B cell (primary cell): ENCODE data around the gene ARMC6. TPM values are rescaled to one million over a fixed set of nuclear protein-coding genes. Genes with fewer than 3 reads are reported as not detected.

ENCODE experiments used
- ATAC-seq: fragments of 200-7000 bp; cut with Tn5 transposase; one replicate; pipeline ENCODE4 v1.10.0; 2021; ENCODE audit warnings: low read depth, mild to moderate bottlenecking, moderate number of reproducible peaks, moderate library complexity
- CTCF ChIA-PET: fragments of 350-600 bp; sonication (Branson Sonifier 250); formaldehyde crosslinking; loops from one replicate; lab custom pipeline; 2021; ENCODE audit warnings: antibody characterized with exemption, inconsistent platforms; lab: Charles Lee
- POLR2A ChIA-PET: fragments of 350-600 bp; sonication (Branson Sonifier 250); formaldehyde crosslinking; loops from one replicate; lab custom pipeline; 2021; ENCODE audit warnings: antibody characterized with exemption; lab: Charles Lee
- DNase-seq: peaks from one replicate; pipeline ENCODE4 v3.0.0; 2013
- H2AFZ ChIP-seq: 2 replicates; pipeline ENCODE4 v1.6.1; 2012; ENCODE audit warnings: mild to moderate bottlenecking, low read depth, low read length; ENCODE audit not compliant: insufficient read depth, poor library complexity, severe bottlenecking
- H3K27ac ChIP-seq, 2 donors: 1 replicate in 1 of 2; 2 replicates in 1 of 2; pipeline ENCODE4 v1.5.1; 2012 to 2013; ENCODE audit warnings: low read length in 2 of 2, mild to moderate bottlenecking in 2 of 2, moderate library complexity in 1 of 2
- H3K27me3 ChIP-seq, 4 experiments: fragments of 200-600 bp in 1 of 4; sonication (generic) in 1 of 4; replicated peaks in 1 of 4; 1 replicate in 2 of 4; 2 replicates in 2 of 4; pipeline versions ENCODE4 v1.6.1 to v1.7.0; 2013 to 2016; ENCODE audit warnings: low read length in 3 of 4, mild to moderate bottlenecking in 2 of 4, mixed read lengths in 1 of 4, moderate library complexity in 1 of 4; ENCODE audit not compliant: insufficient read depth in 4 of 4, control insufficient read depth in 3 of 4; ENCODE audit errors: control extremely low read depth in 1 of 4
- H3K36me3 ChIP-seq, 2 experiments: replicated peaks in 1 of 2; 1 replicate in 1 of 2; 2 replicates in 1 of 2; pipeline versions ENCODE4 v1.6.1 to v1.7.1; 2013; ENCODE audit warnings: low read length in 1 of 2; ENCODE audit not compliant: insufficient read depth in 2 of 2, control insufficient read depth in 1 of 2; ENCODE audit errors: control extremely low read depth in 1 of 2, extremely low read depth in 1 of 2
- H3K4me1 ChIP-seq, 2 donors: fragments of 200-600 bp in 1 of 2; sonication (generic) in 1 of 2; 1 replicate in 1 of 2; 2 replicates in 1 of 2; pipeline versions ENCODE4 v1.5.1 to v1.6.1; 2013 to 2017; ENCODE audit warnings: low read length in 2 of 2; ENCODE audit not compliant: control insufficient read depth in 2 of 2, insufficient read depth in 2 of 2
- H3K4me2 ChIP-seq: replicated peaks from 2 replicates; pipeline ENCODE3; 2012; ENCODE audit warnings: mild to moderate bottlenecking, low read depth, low read length; ENCODE audit not compliant: poor library complexity, severe bottlenecking
- H3K4me3 ChIP-seq, 5 experiments: fragments of 200-600 bp in 1 of 5; sonication (generic) in 1 of 5; 1 replicate in 3 of 5; 2 replicates in 2 of 5; pipeline versions ENCODE4 v1.5.1 to v1.7.0; 2011 to 2016; ENCODE audit warnings: low read length in 4 of 5, mild to moderate bottlenecking in 4 of 5, low read depth in 2 of 5, control low read depth in 1 of 5, moderate library complexity in 1 of 5; ENCODE audit not compliant: insufficient read depth in 1 of 5; ENCODE audit errors: control extremely low read depth in 1 of 5, extremely low read depth in 1 of 5
- H3K79me2 ChIP-seq: fragments of 200-600 bp; sonication (generic); one replicate; pipeline ENCODE4 v1.6.0; 2016; ENCODE audit warnings: low read length; ENCODE audit not compliant: control insufficient read depth, insufficient read depth
- H3K9ac ChIP-seq: fragments of 200-600 bp; sonication (generic); 2 replicates; pipeline ENCODE4 v1.6.1; 2017; ENCODE audit warnings: mild to moderate bottlenecking, low read length, moderate library complexity
- H3K9me3 ChIP-seq, 3 donors: one replicate each; pipeline versions ENCODE4 v1.6.1 to v1.7.1; 2013; ENCODE audit warnings: low read length in 2 of 3; ENCODE audit not compliant: control insufficient read depth in 2 of 3, insufficient read depth in 1 of 3; ENCODE audit errors: control extremely low read depth in 1 of 3
- H4K20me1 ChIP-seq: 2 replicates; pipeline ENCODE4 v1.6.0; 2012; ENCODE audit warnings: mild to moderate bottlenecking, low read length; ENCODE audit not compliant: insufficient read depth, control insufficient read depth, poor library complexity, severe bottlenecking
- H3K27ac Mint-ChIP-seq: one replicate; pipeline ENCODE4 v1.8.0; 2021; ENCODE audit warnings: mixed read lengths
- H3K27me3 Mint-ChIP-seq: one replicate; pipeline ENCODE4 v1.8.0; 2021; ENCODE audit warnings: mixed read lengths
- H3K4me1 Mint-ChIP-seq: one replicate; pipeline ENCODE4 v1.8.0; 2021; ENCODE audit warnings: mixed read lengths
- H3K4me3 Mint-ChIP-seq: one replicate; pipeline ENCODE4 v1.8.0; 2021; ENCODE audit warnings: mixed read lengths
- H3K9me3 Mint-ChIP-seq: one replicate; pipeline ENCODE4 v1.8.0; 2022; ENCODE audit warnings: mixed read lengths; ENCODE audit not compliant: insufficient read depth
- EZH2 ChIP-seq: IDR thresholded peaks from 2 replicates; pipeline ENCODE4 v1.6.1; 2012; ENCODE audit warnings: borderline replicate concordance, low read depth, mild to moderate bottlenecking, moderate library complexity, low read length; ENCODE audit not compliant: insufficient read depth, poor library complexity, severe bottlenecking
- WGBS: methylation state at CpG from one replicate; pipeline ENCODE4 v1.1.5; 2013; ENCODE audit warnings: missing lambda C conversion rate; ENCODE audit not compliant: insufficient coverage; 5-methylcytosine and 5-hydroxymethylcytosine counted together
- intact Hi-C: fragments of 100-400 bp; cut with micrococcal nuclease; formaldehyde crosslinking; loops from one replicate; pipeline ENCODE4 v1.10.0; 2022
- polyA plus RNA-seq: library from polyadenylated mRNA; depleted of rRNA; stranded (reverse); fragments of >200 nt; gene quantifications from 2 replicates; pipeline ENCODE4 v1.2.3, GENCODE V29; 2012
- total RNA-seq, 2 donors: library from RNA; stranded (reverse); fragments of 120-200 nt in 1 of 2; gene quantifications; 1 replicate in 1 of 2; 2 replicates in 1 of 2; pipeline versions ENCODE4 v1.2.3 to v1.2.4, GENCODE V29; 2013 to 2022
- TF ChIP-seq, protein P1 (sequence below): fragments of 200-600 bp; IDR thresholded peaks from one replicate; pipeline ENCODE4 v1.8.0; 2022; ENCODE audit warnings: antibody characterized with exemption, mild to moderate bottlenecking

Gene ARMC6
- total and polyA plus RNA-seq, 2 donors (not counting 1 experiment from before 2014, with no cell fraction given) = 15.2 to 27.6 TPM

- H3K4me2 ChIP-seq = no peak overlapping the region
- POLR2A ChIA-PET = no interaction called here
Observed at GRCh38 chr19:19059837-19060611, 26.6 kb downstream of the ARMC6 start.

GRCh38 chr19:19061506-19061905, 28.1 kb downstream of the ARMC6 start:
- Mint-ChIP-seq H3K9me3 (no peaks in the 10 kb centered on the region), H3K4me1 (peaks cover 26% of the 10 kb centered on the region), H3K27ac (peak overlapping the region; percentile 50), H3K4me3 (peak overlapping the region; percentile 34), H3K27me3 (no peaks in the 10 kb centered on the region)
- WGBS = 100% methylated on average over 7 of the region's 8 CpGs
- H4K20me1 ChIP-seq = no peaks in the 10 kb centered on the region
- peaks cover 12 to 21% of the 10 kb centered on the region in 2 donors for H3K4me1 ChIP-seq
- ChIA-PET CTCF (no interaction called here), POLR2A (no interaction called here)
- peaks cover 25% of the 10 kb centered on the region for H3K79me2 ChIP-seq
- intact Hi-C loops = no loop called here
- H3K4me3 ChIP-seq = no peak overlapping the region
- no peak overlapping the region for H3K9ac ChIP-seq
- no peak for DNase-seq
- peaks cover 0 to 17% of the 10 kb centered on the region in 2 experiments for H3K36me3 ChIP-seq
- no peak for ATAC-seq
- no peak overlapping the region for H3K27ac ChIP-seq
- peaks cover 0 to 3% (median 0%) of the 10 kb centered on the region in 3 donors for H3K9me3 ChIP-seq
- H3K27me3 ChIP-seq = no peaks in the 10 kb centered on the region
- no peak overlapping the region for H3K4me2 ChIP-seq
- no peak overlapping the region for H2AFZ ChIP-seq
- no peak for TF ChIP-seq EZH2
- TF ChIP-seq, protein P1, sequence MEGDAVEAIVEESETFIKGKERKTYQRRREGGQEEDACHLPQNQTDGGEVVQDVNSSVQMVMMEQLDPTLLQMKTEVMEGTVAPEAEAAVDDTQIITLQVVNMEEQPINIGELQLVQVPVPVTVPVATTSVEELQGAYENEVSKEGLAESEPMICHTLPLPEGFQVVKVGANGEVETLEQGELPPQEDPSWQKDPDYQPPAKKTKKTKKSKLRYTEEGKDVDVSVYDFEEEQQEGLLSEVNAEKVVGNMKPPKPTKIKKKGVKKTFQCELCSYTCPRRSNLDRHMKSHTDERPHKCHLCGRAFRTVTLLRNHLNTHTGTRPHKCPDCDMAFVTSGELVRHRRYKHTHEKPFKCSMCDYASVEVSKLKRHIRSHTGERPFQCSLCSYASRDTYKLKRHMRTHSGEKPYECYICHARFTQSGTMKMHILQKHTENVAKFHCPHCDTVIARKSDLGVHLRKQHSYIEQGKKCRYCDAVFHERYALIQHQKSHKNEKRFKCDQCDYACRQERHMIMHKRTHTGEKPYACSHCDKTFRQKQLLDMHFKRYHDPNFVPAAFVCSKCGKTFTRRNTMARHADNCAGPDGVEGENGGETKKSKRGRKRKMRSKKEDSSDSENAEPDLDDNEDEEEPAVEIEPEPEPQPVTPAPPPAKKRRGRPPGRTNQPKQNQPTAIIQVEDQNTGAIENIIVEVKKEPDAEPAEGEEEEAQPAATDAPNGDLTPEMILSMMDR = no peak

More at GRCh38 chr19:19059837-19060611, 26.6 kb downstream of the ARMC6 start:
- Mint-ChIP-seq H3K4me1 (peaks cover 16% of the 10 kb centered on the region), H3K4me3 (no peak overlapping the region), H3K27ac (no peak overlapping the region), H3K9me3 (no peaks in the 10 kb centered on the region), H3K27me3 (no peaks in the 10 kb centered on the region)
- H3K4me1 ChIP-seq = peaks cover 4 to 11% of the 10 kb centered on the region in 2 donors
- peaks cover 0 to 3% (median 0%) of the 10 kb centered on the region in 3 donors for H3K9me3 ChIP-seq
- ATAC-seq = no peak
- no peak for DNase-seq
- no peak overlapping the region for H3K9ac ChIP-seq
- H4K20me1 ChIP-seq = no peaks in the 10 kb centered on the region
- H3K79me2 ChIP-seq = peaks cover 10% of the 10 kb centered on the region
- no peak overlapping the region for H2AFZ ChIP-seq
- no peak overlapping the region for H3K27ac ChIP-seq
- intact Hi-C loops = no loop called here
- peaks cover 0 to 26% of the 10 kb centered on the region in 2 experiments for H3K36me3 ChIP-seq
- TF ChIP-seq, protein P1 = no peak
- TF ChIP-seq EZH2 = no peak
- H3K27me3 ChIP-seq = no peaks in the 10 kb centered on the region
- 92% methylated on average over 10 of the region's 12 CpGs for WGBS
- H3K4me3 ChIP-seq = no peak overlapping the region
- CTCF ChIA-PET = interaction anchor here (1.8 kb wide), 1 partner anchor 9 kb away, joined by 7 read pairs; no protein-coding TSS in a partner anchor
